GM18907 (cell line): ENCODE measurements around the gene IKZF3.
"Not testable (repeated sequence)": the region's sequence is repeated elsewhere in the genome, so short reads cannot be mapped to it uniquely, and the experiment has no call there.

Source experiments
- ATAC-seq: cut with Tn5 transposase; IDR thresholded peaks from one replicate; pipeline ENCODE4 v1.9.1; 2021; ENCODE audit warnings: mild to moderate bottlenecking, moderate library complexity; ENCODE audit not compliant: unreplicated experiment

Gene IKZF3

GRCh38 chr17:39757176-39757662, 106.9 kb downstream of the IKZF3 start:
- ATAC-seq: no peak

GRCh38 chr17:39756380-39757079, 107.6 kb downstream of the IKZF3 start:
- ATAC-seq: no peak

GRCh38 chr17:39755554-39756379, 108.3 kb downstream of the IKZF3 start:
- peak; percentile 29 for ATAC-seq

DNA sequence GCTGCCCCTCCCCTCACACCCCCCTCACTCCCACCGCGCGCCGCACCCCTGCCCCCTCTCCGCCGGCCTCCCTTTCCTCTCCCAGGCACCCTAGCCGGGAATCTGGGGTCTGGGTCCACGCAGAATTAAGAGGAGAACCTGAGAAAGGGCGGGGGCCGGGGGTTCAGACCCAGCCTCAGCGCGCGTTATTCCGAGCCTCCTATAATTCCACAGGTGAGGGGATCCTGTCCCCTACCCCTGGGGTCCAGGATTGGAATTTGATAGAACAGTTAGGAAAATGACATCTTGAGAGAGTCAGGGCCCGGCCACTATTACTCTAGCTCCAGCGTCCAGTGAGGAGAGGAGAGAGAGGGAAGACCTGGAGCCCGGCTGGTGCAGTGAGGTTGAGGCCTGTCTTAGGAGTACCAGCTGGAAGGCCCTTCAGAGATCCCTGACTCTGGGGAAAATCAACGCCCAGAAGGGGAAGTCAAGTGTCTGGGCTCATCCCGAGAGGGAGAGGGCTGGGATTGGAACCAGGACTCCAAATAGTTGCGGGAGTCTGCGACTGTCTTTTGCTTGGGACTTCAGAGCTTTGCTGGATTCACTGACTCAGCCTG, 109.1 kb downstream of the IKZF3 start:
- no peak for ATAC-seq

DNA sequence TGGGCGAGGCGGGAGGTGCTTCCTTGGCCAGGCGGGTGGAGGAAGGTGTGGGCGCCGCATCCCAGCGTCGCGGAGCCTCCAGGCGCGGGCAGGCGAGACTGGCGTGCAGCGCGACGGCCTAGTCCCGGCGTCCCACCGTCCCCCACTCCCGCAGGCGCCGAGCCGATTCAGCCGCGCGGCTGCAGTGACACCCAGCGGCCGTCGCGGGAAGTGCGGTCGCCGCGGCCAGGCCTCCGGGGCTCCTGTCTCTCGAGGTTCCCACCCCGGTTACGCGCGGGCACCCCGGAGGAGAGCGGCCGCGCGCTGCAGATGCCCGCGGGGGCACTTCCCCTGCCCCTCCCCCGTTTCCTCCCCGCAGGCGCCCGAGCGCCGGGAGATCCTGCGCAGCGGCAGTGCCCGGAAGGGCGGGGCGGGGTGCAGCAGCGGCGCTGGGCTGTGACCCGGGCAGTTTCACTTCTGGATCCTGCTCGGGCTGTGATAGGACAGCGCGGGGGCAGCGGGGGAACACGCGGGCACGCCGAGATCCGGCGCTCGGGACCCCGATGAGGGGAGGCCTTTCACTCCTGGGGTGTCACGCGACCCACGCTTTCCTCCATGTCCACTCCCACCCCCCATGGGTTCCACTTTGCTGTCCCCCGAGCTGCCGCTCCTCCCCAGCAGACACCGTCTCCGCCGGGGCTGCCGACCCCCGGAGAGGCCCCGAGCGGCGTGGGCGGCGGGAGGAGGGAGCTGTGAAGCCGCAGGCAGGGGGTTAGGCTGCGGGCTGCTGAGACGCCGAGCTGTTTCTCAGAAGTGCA, 109.8 kb downstream of the IKZF3 start:
- peak; percentile 59 for ATAC-seq

DNA sequence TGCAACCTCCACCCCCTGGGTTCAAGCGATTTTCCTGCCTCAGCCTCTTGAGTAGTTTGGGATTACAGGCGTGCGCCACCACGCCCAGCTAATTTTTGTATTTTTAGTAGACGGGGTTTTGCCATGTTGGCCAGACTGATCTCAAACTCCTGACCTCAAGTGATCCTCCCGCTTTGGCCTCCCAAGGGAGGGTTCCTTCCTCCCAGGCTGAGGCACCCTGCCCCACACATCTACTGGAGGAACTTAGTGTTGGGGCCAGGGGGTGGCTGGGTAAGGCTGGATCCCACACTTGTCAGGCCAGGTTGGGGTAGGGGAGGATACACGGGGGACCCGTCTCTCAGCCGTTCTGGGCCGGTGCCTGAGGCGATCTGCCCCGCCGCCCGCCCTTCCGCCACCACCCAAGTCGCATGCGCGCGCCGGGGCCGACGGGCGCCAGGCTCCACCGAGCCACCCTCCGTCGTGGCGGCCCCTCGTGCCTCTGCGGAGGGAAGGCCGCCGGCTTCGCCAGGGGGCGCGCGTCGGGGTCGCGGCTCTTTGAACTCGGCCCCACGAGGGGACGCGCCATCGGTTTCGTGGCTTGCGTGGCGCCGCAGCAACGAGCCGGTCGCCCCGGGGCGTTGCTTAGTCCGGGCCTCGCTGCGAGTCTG, 110.5 kb downstream of the IKZF3 start:
- ATAC-seq: peak; percentile 23

DNA sequence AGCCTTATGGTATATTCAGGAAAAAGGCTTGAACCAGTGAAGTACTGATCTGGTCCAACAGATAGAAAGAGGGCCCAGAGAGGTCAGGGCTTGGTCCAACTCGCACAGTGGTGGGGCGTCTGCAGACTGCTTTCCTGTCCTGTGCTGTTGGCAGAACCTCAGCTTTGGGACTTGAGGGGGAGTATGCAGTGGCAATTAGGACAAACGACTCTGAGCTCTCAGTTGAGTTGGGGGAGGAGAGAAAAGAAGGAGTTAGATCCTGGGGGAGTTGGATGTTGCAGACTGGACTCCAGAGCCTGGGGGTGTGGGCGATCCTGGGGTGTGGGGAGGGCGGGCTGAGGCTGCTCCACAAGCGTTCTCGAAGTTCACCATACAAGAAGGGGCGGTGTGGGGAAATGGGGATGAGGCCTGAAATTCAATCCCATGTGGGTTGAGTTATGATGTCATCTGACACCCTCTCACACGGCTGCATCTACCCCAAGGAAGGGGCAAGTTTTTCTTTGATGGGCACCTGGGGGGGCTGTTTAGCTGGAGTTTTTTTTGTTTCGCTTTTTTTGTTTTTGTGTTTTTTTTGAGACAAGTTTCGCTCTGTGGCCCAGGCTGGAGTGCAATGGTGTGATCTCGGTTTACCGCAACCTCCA, 111.8 kb downstream of the IKZF3 start:
- ATAC-seq: no peak

GRCh38 chr17:39751637-39752036, 112.5 kb downstream of the IKZF3 start:
- ATAC-seq: no peak

DNA sequence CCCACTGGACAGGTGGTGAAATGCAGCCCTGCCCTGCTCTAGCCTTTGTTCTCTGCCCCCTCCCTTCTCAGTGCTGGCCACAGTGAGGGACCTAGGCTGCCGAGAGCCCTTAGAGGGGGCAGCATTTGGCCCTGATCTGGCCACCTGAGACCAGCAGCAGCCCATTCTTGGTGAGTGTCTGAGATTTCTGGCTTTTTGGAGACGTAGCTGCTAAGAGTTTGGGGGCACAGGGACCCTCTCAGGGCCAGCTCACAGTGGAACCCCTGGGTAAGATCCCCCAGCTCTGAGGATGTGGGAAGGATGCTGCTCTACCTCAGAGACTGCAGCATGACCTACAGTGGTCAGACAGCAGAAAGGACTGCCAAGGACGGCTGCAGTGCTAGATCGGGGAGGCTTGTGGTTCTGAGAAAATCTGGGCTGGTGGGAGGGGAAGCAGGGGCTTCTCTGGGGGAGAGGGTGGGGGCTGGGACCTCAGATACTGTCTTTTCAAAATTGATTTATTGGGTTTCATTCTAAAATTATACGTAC, 113.0 kb downstream of the IKZF3 start:
- no peak for ATAC-seq

GRCh38 chr17:39750131-39751015, 113.7 kb downstream of the IKZF3 start:
- ATAC-seq: no peak

DNA sequence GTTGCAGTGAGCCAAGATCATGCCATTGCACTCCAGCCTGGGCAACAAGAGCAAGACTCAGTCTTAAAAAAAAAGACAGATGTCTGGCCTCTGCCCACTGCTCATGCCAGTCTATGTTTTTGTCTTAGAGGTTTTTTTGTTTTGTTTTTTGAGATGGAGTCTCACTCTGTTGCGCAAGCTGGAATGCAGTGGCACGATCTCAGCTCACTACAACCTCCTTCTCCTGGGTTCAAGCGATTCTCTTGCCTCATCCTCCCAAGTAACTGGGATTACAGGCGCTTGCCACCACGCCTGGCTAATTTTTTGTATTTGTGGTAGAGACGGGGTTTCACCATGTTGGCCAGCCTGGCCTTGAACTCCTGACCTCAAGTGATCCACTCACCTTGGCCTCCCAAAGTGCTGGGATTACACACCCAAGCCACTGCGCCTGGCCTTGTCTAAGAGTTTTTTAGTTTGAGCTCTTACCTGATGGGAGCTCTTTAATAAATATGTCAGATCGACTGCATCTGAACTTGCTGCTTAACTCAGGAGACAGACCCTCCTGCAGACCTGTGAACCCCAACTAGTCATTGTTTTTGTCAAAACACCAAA, 115.6 kb downstream of the IKZF3 start:
- not testable (repeated sequence) for ATAC-seq

DNA sequence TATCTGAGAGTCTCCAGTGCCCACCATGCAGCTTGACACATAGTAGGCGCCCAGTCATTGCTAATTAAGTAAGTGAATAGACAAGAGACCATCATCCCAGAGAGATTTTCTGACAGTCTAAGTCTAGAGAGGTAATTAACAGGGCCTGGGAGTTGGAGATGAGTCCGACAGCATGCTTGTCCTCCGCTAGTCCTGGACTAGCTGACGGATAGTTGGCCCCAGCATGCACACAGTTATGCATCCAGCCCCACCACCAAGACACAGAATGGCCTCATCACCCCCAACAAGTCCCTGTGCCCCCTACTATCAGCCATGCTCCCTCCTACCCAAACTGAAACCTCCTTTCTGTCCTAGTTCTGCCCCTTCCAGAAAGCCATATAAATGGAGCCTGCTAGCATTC, 116.4 kb downstream of the IKZF3 start:
- ATAC-seq: no peak

DNA sequence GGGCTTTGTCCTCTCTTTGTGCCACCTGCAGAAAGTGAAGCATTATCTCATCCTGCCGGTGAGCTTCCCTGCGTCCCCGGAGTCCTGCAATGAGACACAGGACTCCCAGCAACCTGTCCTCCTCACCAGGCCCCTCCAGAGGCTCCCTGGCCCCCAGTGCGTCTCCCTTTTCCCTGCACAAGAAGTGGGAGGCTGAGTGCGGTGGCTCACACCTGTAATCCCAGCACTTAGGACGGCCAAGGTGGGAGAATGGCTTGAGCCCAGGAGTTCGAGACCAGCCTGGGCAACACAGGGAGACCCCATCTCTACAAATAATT, 118.0 kb downstream of the IKZF3 start:
- ATAC-seq: no peak

DNA sequence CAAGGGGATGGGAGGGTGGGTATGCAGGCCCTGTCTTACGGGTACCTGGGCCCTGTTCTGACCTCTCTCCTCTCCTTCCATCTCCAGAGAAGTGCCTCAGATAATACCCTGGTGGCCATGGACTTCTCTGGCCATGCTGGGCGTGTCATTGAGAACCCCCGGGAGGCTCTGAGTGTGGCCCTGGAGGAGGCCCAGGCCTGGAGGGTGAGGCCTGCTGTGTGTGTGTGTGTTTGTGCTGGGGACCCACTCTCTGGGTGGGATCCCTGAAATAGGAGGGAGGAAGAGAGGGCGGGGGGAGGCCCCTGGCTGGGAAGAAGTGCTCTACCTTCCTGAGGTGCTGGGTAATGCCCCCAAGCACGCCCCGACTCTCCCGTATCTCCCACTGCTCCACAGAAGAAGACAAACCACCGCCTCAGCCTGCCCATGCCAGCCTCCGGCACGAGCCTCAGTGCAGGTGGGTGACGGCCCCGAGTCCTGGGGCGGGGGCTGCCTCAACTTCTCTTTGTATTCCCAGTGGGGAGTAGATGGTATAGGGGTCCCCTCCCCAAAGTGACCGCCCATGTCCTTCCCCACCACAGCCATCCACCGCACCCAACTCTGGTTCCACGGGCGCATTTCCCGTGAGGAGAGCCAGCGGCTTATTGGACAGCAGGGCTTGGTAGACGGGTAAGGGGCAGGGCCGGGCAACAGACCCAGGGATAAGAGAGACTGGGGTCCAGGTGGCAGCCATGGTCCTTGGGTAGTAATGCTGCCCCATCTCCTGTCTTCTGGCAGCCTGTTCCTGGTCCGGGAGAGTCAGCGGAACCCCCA, 118.6 kb downstream of the IKZF3 start:
- no peak for ATAC-seq

DNA sequence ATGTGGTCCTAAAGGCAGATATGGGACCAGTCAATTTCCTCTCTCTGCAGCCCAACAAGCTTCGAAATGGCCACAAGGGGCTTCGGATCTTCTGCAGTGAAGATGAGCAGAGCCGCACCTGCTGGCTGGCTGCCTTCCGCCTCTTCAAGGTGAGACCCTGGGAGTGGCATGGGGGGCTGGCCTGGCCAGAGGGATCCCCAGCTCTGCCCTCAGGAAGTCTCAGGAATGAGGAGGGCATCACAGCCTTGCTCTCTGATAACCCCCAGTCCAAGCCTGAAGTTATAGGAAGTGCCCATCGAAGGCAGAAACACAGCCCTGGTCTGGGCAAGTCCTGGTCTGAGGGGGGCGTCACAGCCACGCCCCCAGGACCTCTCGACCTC, 119.3 kb downstream of the IKZF3 start:
- ATAC-seq: no peak

GRCh38 chr17:39744075-39744835, 119.9 kb downstream of the IKZF3 start:
- ATAC-seq: no peak

- no peak for ATAC-seq
Observed at GRCh38 chr17:39742856-39743436, 121.2 kb downstream of the IKZF3 start.
